NCI-H69 (cell line): ENCODE data around the gene EVX2.

Experiments
- DNase-seq: peaks from one replicate; lab custom pipeline; 2025; lab: John Stamatoyannopoulos, UW

The EVX2 gene

GRCh38 chr2:176066645-176067588, 16.8 kb downstream of the EVX2 start:
- no peak for DNase-seq

DNA sequence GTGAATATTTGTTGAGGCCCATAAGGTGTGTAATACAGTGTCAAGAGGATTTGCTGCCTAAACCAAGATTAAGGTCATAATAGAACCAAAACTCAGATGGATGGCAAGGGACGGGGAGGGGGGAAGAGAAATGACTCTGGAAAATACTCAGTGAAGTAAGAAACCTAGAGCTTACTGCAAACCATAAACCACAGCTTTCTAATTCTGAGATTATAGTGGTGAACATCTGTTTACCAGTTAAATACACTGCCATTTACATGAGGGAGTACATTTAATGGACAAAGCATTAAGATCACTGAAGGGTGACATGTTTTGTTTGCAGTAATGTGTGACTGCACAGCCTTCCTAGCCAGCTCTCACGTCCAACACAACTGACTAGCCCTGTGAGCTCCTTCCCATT, 19.8 kb downstream of the EVX2 start:
- DNase-seq: peak; percentile 94

DNA sequence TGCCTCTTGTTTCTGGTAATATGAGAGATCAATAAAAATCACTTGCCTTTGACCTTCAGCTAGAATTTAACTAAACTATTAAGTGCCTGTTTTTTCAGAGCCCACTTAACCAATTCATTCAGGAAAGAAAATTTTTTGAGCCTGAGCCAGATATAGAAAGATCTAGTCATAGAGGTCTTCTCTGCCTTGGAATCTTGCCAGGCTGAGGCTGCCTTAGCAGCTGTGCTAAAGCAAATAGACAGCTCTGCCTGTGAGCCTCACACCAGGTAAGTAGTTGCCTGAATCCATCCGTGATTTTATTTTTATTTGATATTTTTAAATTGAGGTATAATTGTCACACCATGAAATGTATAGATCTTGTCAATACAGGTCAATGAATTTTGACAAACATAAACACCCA, 27.4 kb downstream of the EVX2 start:
- DNase-seq: peak; percentile 94

GRCh38 chr2:176039375-176039774, 44.4 kb downstream of the EVX2 start:
- DNase-seq: peak; percentile 7

DNA sequence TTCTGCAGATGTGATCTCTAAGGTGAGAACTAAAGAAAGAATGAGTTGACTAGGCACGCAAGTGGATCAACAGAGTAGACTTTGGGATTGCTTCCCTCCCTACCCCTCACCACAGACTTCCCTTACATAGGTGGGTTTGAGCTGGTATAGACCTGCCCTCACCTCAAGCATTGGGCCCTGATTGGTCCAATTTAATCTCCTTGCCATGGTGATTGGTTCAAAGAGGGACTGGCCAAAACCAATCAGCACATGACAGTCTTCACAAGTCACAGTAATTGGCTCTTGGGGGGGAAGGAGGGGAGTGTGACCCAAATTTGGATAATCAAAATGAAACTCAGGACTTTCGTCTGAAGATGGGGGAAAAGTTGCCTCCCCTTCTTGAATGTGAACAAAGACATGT, 45.1 kb downstream of the EVX2 start:
- DNase-seq: peak; percentile 46

DNA sequence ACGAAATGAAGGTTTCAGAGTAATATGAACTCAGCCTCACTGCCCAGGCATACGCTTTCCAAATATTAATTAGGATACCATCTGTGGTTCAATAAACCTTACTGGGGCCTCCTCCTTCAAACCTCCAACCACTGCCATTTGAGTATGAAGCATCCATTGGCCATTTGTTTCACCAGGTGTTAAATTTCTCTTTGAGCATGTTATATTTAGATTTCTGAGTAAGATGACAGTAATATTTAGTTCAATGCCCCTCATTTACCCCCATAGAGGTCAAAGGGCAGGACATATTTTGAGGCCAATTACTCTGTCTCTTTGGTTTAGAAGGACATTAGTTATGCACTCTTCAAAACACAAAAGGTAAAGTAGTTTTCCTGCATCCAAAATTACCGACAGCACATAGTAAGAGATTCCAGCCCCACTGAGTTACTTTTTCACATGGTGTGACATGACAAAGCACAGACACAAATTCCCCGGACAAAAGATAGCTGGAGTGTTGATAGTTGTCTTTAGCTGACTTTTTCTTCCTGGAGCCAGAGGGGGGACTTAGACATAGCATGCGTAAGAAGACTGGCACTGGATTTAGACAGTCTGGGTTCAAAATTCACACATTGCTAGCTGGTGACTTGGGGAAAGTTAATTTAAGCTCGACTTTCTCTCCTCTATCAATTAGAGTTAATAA, 48.6 kb downstream of the EVX2 start:
- peak; percentile 37 for DNase-seq

- DNase-seq: no peak
Measured at GRCh38 chr2:176027806-176028205, 56.0 kb downstream of the EVX2 start.
